Calu3 (cell line): ENCODE results near the gene MAN2A2. TPM values are rescaled to one million over a fixed set of nuclear protein-coding genes. Genes with fewer than 3 reads are reported as not detected.
A peak's percentile ranks its signal among the peaks of the same experiment; 100 is the strongest.

ENCODE experiments used
- BruUV-seq: library from RNA; stranded (reverse); fragments of 400-500 nt; replicated peaks from 2 replicates; lab custom pipeline; 2021; lab: Mats Ljungman, UMichigan
- CTCF ChIA-PET: fragments of 300-600 bp; sonication (Branson Sonifier 250); formaldehyde crosslinking; loops from one replicate; lab custom pipeline; 2022; ENCODE audit warnings: antibody characterized with exemption; lab: Charles Lee
- DNase-seq: peaks from one replicate; pipeline ENCODE4 v3.0.0; 2022
- H3K27ac Mint-ChIP-seq: one replicate; pipeline ENCODE4 v1.8.0; 2022; ENCODE audit warnings: mixed read lengths; ENCODE audit not compliant: unreplicated experiment
- H3K27me3 Mint-ChIP-seq: one replicate; pipeline ENCODE4 v1.8.0; 2022; ENCODE audit warnings: mixed read lengths; ENCODE audit not compliant: unreplicated experiment
- H3K36me3 Mint-ChIP-seq: one replicate; pipeline ENCODE4 v1.8.0; 2022; ENCODE audit warnings: mild to moderate bottlenecking, moderate library complexity, mixed read lengths; ENCODE audit not compliant: insufficient read depth, unreplicated experiment
- H3K4me1 Mint-ChIP-seq: one replicate; pipeline ENCODE4 v1.8.0; 2022; ENCODE audit warnings: mild to moderate bottlenecking, low read depth, mixed read lengths; ENCODE audit not compliant: unreplicated experiment
- H3K4me3 Mint-ChIP-seq: one replicate; pipeline ENCODE4 v1.8.0; 2022; ENCODE audit warnings: mild to moderate bottlenecking, low read depth, moderate library complexity, mixed read lengths; ENCODE audit not compliant: unreplicated experiment
- H3K9me3 Mint-ChIP-seq: one replicate; pipeline ENCODE4 v1.8.0; 2022; ENCODE audit warnings: low read depth, mixed read lengths; ENCODE audit not compliant: unreplicated experiment
- intact Hi-C: fragments of 100-400 bp; cut with micrococcal nuclease; formaldehyde crosslinking; loops from one replicate; pipeline ENCODE4 v1.10.0; 2022; ENCODE audit not compliant: unreplicated experiment
- total RNA-seq: library from RNA; stranded (reverse); gene quantifications from 2 replicates; pipeline ENCODE4 v1.2.3, GENCODE V29; 2022
- TF ChIP-seq, protein P1 (sequence below): fragments of 200-600 bp; IDR thresholded peaks from one replicate; pipeline ENCODE4 v1.8.0; 2022; ENCODE audit warnings: antibody characterized with exemption; ENCODE audit not compliant: unreplicated experiment

MAN2A2 gene
- total RNA-seq, 1 experiment from 2014 or later, result 58.5 TPM

DNA sequence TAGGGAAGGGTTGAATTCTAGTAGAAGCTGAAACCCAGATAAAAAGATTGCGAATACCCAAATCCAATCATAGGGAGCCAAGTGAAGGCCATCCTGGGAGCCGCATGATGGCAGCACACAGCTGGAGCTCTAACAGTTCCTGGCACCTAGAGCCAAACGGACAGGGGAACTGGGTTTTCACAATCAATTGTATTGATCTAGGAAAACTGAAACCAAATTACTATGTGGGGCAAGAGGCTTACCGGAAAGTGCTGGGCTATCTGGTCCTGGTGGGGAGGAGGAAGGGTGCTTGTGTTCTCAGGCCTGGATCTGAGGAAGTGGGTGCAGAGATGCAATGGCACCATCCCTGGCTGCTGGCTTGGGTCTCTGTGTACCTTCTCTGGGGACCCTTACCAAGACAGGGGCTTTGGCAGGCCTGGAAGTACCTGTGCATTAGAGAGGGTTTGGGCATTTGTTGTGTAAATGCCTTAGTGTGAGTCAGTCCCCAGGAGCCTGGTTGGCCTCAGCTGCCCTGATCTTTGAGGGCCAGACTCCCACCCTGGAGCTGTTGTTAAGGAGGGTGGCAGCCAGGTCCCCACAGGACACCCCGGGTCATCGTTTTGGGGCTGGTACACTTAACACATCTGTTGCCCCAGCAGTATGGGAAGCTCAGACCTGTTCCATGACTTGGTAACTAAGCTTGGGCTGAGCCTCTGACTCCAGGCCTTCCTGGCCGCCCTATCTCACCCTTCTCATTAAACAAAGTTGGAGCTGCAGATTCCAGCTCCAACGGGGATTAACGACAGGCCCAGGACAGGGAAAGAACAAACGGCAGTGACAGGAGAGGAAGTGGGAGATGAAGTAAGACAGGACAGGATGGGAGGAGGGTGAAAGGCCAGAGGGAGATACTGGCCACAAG is 43.6 kb upstream of the MAN2A2 start:
- BruUV-seq, result no TSS peak
- H3K9me3 Mint-ChIP-seq, result no peaks in the 10 kb centered on the region
- CTCF ChIA-PET, result interaction anchor here (0.7 to 1.0 kb wide), 3 partner anchors 11 to 26 kb away, joined by 3 to 7 read pairs (median 6); no protein-coding TSS in a partner anchor
- no peak overlapping the region for H3K27ac Mint-ChIP-seq
- DNase-seq, result no peak
- H3K4me3 Mint-ChIP-seq, result no peak overlapping the region
- H3K27me3 Mint-ChIP-seq, result no peaks in the 10 kb centered on the region
- H3K36me3 Mint-ChIP-seq, result no peaks in the 10 kb centered on the region
- intact Hi-C loops, result no loop called here
- TF ChIP-seq, protein P1, sequence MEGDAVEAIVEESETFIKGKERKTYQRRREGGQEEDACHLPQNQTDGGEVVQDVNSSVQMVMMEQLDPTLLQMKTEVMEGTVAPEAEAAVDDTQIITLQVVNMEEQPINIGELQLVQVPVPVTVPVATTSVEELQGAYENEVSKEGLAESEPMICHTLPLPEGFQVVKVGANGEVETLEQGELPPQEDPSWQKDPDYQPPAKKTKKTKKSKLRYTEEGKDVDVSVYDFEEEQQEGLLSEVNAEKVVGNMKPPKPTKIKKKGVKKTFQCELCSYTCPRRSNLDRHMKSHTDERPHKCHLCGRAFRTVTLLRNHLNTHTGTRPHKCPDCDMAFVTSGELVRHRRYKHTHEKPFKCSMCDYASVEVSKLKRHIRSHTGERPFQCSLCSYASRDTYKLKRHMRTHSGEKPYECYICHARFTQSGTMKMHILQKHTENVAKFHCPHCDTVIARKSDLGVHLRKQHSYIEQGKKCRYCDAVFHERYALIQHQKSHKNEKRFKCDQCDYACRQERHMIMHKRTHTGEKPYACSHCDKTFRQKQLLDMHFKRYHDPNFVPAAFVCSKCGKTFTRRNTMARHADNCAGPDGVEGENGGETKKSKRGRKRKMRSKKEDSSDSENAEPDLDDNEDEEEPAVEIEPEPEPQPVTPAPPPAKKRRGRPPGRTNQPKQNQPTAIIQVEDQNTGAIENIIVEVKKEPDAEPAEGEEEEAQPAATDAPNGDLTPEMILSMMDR, result no peak
- H3K4me1 Mint-ChIP-seq, result peaks cover 21% of the 10 kb centered on the region

DNA sequence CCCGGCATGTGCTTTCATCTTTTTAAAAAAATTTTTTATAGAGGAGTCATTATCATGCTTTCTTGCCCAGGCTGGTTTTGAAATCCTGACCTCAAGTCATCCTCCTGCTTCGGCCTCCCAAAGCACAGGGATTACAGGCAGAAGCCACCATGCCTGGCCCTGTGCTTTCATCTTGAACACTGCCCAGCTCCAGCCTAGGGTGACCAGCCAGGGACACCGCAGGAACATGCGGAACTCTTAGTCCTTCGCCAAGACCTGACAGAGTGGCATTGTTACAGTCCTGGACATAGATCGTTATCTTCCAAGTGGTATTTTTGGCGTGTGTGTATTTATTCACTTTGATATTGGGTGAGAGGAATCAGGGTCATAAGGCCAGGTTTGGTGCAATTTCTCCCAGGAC is 42.7 kb upstream of the MAN2A2 start:
- Mint-ChIP-seq H3K9me3 (no peaks in the 10 kb centered on the region), H3K27ac (peak overlapping the region; percentile 20), H3K27me3 (no peaks in the 10 kb centered on the region), H3K4me1 (peaks cover 21% of the 10 kb centered on the region), H3K4me3 (no peak overlapping the region), H3K36me3 (no peaks in the 10 kb centered on the region)
- CTCF ChIA-PET, result no interaction called here
- TF ChIP-seq, protein P1, result no peak
- intact Hi-C loops, result no loop called here
- DNase-seq, result no peak
- no TSS peak for BruUV-seq

DNA sequence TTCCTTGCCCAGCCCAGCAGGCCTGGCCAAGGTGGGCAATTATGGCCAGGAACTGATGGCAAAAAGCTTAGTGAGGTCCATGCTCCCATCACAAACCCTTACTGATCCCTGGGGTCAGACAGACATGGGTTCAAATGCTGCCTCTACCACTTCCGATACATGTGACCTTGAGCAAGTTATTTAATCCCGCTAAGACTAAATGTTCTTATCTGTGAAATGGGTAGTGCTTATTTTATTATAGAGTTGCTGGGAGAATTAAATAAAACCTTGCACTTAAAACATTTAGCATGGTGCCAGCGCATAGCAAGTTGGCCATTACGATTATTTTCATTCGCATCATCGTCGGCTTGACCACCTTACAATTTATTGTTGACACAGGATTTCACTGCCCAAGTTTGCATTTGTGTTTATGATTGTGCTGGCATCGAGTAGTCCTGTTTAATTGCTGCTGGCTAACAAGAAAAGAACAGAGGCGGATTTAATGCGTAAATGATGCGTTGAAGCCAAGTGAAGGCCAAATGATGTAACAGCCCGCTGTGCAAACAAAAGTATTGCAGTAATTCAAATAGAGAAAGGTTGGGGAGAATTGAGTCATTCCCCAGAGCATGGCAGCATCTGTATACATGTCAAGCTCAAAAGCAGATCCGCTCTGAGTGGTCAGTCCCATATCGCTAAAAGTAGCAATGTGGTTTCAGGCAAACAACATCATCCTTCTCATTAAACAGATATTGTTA is 42.0 kb upstream of the MAN2A2 start:
- Mint-ChIP-seq H3K9me3 (no peaks in the 10 kb centered on the region), H3K4me1 (peaks cover 25% of the 10 kb centered on the region), H3K27ac (peak overlapping the region; percentile 20), H3K4me3 (no peak overlapping the region), H3K27me3 (no peaks in the 10 kb centered on the region), H3K36me3 (no peaks in the 10 kb centered on the region)
- intact Hi-C loops, result no loop called here
- no TSS peak for BruUV-seq
- TF ChIP-seq, protein P1, result no peak
- CTCF ChIA-PET, result no interaction called here
- DNase-seq, result no peak

DNA sequence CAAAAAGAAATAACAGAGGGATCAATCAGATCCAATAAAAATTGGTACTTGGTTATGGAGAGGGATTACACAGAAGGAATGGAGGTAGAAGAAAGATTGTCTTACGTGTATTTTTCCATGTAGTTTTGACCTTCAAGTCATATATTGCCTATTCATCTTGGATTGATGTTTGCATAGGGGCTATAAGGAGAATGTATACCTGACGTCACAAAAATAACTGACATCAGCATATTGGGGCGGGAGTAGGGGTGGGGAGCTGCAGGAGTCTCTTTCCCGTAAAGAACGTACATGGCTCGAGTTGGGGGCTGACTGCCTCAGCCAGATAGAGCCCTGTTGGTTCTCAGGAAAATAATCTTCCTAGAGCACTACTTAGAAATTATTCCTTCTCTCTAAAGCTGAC is 40.6 kb upstream of the MAN2A2 start:
- H3K36me3 Mint-ChIP-seq, result no peaks in the 10 kb centered on the region
- no peaks in the 10 kb centered on the region for H3K9me3 Mint-ChIP-seq
- DNase-seq, result no peak
- intact Hi-C loops, result no loop called here
- H3K27me3 Mint-ChIP-seq, result no peaks in the 10 kb centered on the region
- no peak overlapping the region for H3K27ac Mint-ChIP-seq
- TF ChIP-seq, protein P1, result no peak
- CTCF ChIA-PET, result no interaction called here
- peaks cover 35% of the 10 kb centered on the region for H3K4me1 Mint-ChIP-seq
- BruUV-seq, result no TSS peak
- H3K4me3 Mint-ChIP-seq, result no peak overlapping the region
